Measurements from ENCODE around the gene IL1RAPL2. TPM values are rescaled to one million over a fixed set of nuclear protein-coding genes. Genes with fewer than 3 reads are reported as not detected.
A peak's percentile ranks its signal among the peaks of the same experiment; 100 is the strongest.

Gene IL1RAPL2
- total RNA-seq, 6 experiments from 2014 or later, result 0.13 to 0.70 (median 0.29) TPM; not detected in 1

- Histone ChIP-seq H3K4me1 (no peaks in the 10 kb centered on the region), H3K27ac (no peak overlapping the region), H3K9me3 (no peaks in the 10 kb centered on the region), H3K27me3 (no peaks in the 10 kb centered on the region), H3K36me3 (no peaks in the 10 kb centered on the region), H3K4me3 (no peak overlapping the region)
- DNase-seq (no peak), ATAC-seq (no peak)
- WGBS (ENCODE audit: insufficient coverage, low coverage, low lambda C conversion rate, missing lambda C conversion rate), result 37% methylated on average over 2 of the region's 2 CpGs
- intact Hi-C loops (cut with DNase I), result no loop called here
- TF ChIP-seq, protein P1, sequence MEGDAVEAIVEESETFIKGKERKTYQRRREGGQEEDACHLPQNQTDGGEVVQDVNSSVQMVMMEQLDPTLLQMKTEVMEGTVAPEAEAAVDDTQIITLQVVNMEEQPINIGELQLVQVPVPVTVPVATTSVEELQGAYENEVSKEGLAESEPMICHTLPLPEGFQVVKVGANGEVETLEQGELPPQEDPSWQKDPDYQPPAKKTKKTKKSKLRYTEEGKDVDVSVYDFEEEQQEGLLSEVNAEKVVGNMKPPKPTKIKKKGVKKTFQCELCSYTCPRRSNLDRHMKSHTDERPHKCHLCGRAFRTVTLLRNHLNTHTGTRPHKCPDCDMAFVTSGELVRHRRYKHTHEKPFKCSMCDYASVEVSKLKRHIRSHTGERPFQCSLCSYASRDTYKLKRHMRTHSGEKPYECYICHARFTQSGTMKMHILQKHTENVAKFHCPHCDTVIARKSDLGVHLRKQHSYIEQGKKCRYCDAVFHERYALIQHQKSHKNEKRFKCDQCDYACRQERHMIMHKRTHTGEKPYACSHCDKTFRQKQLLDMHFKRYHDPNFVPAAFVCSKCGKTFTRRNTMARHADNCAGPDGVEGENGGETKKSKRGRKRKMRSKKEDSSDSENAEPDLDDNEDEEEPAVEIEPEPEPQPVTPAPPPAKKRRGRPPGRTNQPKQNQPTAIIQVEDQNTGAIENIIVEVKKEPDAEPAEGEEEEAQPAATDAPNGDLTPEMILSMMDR (IDR thresholded peaks at IDR 0.05), result no peak
- no peak for TF ChIP-seq POLR2A (IDR thresholded peaks at IDR 0.05)
These were observed 267.4 kb downstream of the IL1RAPL2 start for GRCh38 chrX:104833401-104833800.

DNA sequence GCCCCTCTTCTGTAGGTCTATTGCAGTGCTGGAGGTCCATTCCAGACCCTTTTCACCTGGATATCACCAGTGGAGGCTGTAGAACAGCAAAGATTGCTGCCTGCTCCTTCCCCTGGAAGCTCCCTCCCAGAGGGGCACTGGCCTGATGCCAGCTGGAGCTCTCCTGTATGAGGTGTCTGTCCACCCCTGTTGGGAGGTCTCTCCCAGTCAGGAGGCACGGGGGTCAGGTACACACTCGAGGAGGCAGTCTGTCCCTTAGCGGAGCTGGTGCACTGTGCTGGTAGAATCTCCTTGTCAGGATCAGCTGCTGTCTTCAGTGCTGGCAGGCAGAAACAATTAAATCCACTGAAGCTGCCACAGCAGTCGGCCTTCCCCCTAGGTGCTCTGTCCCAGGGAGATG is 276.6 kb downstream of the IL1RAPL2 start:
- H3K9me3 ChIP-seq, result no peaks in the 10 kb centered on the region
- no CpG with 5 or more reads among the region's 4 CpGs for WGBS (ENCODE audit: insufficient coverage, low coverage, low lambda C conversion rate, missing lambda C conversion rate)
- peak in 1 of 3 donors; percentile 39 for DNase-seq
- intact Hi-C loops (cut with DNase I), result no loop called here
- no peak for TF ChIP-seq POLR2A (IDR thresholded peaks at IDR 0.05)
- TF ChIP-seq, protein P1 (IDR thresholded peaks at IDR 0.05), result no peak
- no peaks in the 10 kb centered on the region for H3K36me3 ChIP-seq
- no peak for ATAC-seq
- no peaks in the 10 kb centered on the region for H3K27me3 ChIP-seq
- no peak overlapping the region for H3K4me3 ChIP-seq
- no peak overlapping the region for H3K27ac ChIP-seq
- no peaks in the 10 kb centered on the region for H3K4me1 ChIP-seq

GRCh38 chrX:104852241-104852640 is 286.2 kb downstream of the IL1RAPL2 start:
- no peaks in the 10 kb centered on the region for H3K36me3 ChIP-seq
- intact Hi-C loops (cut with DNase I), result no loop called here
- no peaks in the 10 kb centered on the region for H3K27me3 ChIP-seq
- H3K27ac ChIP-seq, result no peak overlapping the region
- no peaks in the 10 kb centered on the region for H3K9me3 ChIP-seq
- H3K4me1 ChIP-seq, result peaks cover 0 to 4% (median 0%) of the 10 kb centered on the region in 4 donors
- ATAC-seq (no peak), DNase-seq (no peak)
- WGBS (ENCODE audit: insufficient coverage, low coverage, low lambda C conversion rate, missing lambda C conversion rate), result 50% methylated on average over 1 of the region's 1 CpG
- TF ChIP-seq POLR2A (IDR thresholded peaks at IDR 0.05), result no peak
- TF ChIP-seq, protein P1 (IDR thresholded peaks at IDR 0.05), result no peak
- no peak overlapping the region for H3K4me3 ChIP-seq

GRCh38 chrX:104854188-104854587 is 288.2 kb downstream of the IL1RAPL2 start:
- DNase-seq (no peak), ATAC-seq (peak; percentile 24 to 47 (median 36))
- H3K36me3 ChIP-seq, result no peaks in the 10 kb centered on the region
- no peaks in the 10 kb centered on the region for H3K27me3 ChIP-seq
- TF ChIP-seq, protein P1 (IDR thresholded peaks at IDR 0.05), result no peak
- no peak for TF ChIP-seq POLR2A (IDR thresholded peaks at IDR 0.05)
- H3K27ac ChIP-seq, result no peak overlapping the region
- H3K4me3 ChIP-seq, result no peak overlapping the region
- intact Hi-C loops (cut with DNase I), result no loop called here
- no peaks in the 10 kb centered on the region for H3K9me3 ChIP-seq
- peaks cover 0 to 4% (median 0%) of the 10 kb centered on the region in 4 donors for H3K4me1 ChIP-seq

DNA sequence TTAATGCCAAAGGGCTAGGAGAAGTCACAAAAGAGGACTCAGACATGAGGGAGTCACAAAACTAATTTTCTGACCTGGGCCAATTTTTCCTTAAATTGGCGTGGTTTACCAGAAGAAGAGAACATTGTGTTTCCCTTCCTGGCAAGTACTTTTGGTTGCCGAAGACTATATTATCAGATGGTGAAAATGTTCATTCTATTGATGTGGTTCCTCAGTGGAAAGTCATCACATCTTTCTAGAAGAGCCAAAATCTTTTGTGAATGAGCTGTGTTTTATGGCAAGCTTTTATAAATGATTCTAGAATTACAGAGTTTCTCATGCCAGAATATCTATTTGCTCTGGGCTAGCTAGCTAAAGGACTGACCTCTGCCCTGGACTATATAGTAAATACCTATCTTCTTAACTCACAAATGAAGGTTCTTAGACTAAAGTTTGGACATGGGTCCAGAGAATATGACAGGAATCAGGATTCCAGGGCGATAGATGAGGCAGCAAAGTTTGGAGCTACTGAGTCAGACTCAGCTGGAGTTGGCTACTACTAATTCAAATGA is 288.9 kb downstream of the IL1RAPL2 start:
- H3K27me3 ChIP-seq, result no peaks in the 10 kb centered on the region
- no peaks in the 10 kb centered on the region for H3K36me3 ChIP-seq
- ATAC-seq (peak; percentile 27 to 60 (median 46)), DNase-seq (no peak)
- no peaks in the 10 kb centered on the region for H3K9me3 ChIP-seq
- intact Hi-C loops (cut with DNase I), result no loop called here
- 22% methylated on average over 3 of the region's 3 CpGs for whole genome bisulfite sequencing (ENCODE audit: insufficient coverage, low coverage, low lambda C conversion rate, missing lambda C conversion rate)
- no peak overlapping the region for H3K27ac ChIP-seq
- no peak overlapping the region for H3K4me3 ChIP-seq
- TF ChIP-seq, protein P1 (IDR thresholded peaks at IDR 0.05), result no peak
- no peak for TF ChIP-seq POLR2A (IDR thresholded peaks at IDR 0.05)
- peaks cover 0 to 4% (median 0%) of the 10 kb centered on the region in 4 donors for H3K4me1 ChIP-seq

All from right lobe of liver (tissue), 6 donors.